HEK293 (cell line): ENCODE data around the gene KIF5B.

Experiments
- KLF10 ChIP-seq: fragments of 450-650 bp; IDR thresholded peaks from 2 replicates; pipeline ENCODE4 v1.5.1; 2018; ENCODE audit warnings: missing biosample characterization, mild to moderate bottlenecking, missing genetic modification characterization
- MEIS1 ChIP-seq: sonication (generic); formaldehyde crosslinking; IDR thresholded peaks from 2 replicates; pipeline ENCODE4 v1.8.1; 2022; ENCODE audit warnings: missing genetic modification reagents, mild to moderate bottlenecking, borderline replicate concordance
- MZF1 ChIP-seq: fragments of 450-650 bp; formaldehyde crosslinking; IDR thresholded peaks from 2 replicates; pipeline ENCODE4 v1.5.1; 2017; ENCODE audit warnings: missing biosample characterization, missing genetic modification characterization, borderline replicate concordance
- PRDM1 ChIP-seq: fragments of 450-650 bp; formaldehyde crosslinking; IDR thresholded peaks from 2 replicates; pipeline ENCODE4; 2016; ENCODE audit warnings: missing biosample characterization, missing genetic modification characterization
- SALL2 ChIP-seq: fragments of 450-650 bp; formaldehyde crosslinking; IDR thresholded peaks from 2 replicates; pipeline ENCODE4 v1.5.0; 2017; ENCODE audit warnings: missing biosample characterization, mild to moderate bottlenecking, missing genetic modification characterization, borderline replicate concordance
- SCRT2 ChIP-seq: fragments of 450-650 bp; formaldehyde crosslinking; IDR thresholded peaks from 2 replicates; pipeline ENCODE4 v1.5.1; 2016; ENCODE audit warnings: missing biosample characterization, missing genetic modification characterization
- TCF7L2 ChIP-seq: IDR thresholded peaks from 2 replicates; pipeline ENCODE4 v1.6.1; 2011; ENCODE audit warnings: low read depth, mild to moderate bottlenecking, inconsistent platforms, low read length, moderate library complexity, borderline replicate concordance
- YY2 ChIP-seq: fragments of 450-650 bp; formaldehyde crosslinking; IDR thresholded peaks from 2 replicates; pipeline ENCODE4 v1.5.1; 2016; ENCODE audit warnings: missing biosample characterization, missing genetic modification characterization
- ZBTB8A ChIP-seq: fragments of 450-650 bp; formaldehyde crosslinking; IDR thresholded peaks from 2 replicates; pipeline ENCODE4 v1.5.1; 2016; ENCODE audit warnings: missing biosample characterization, missing genetic modification characterization
- ZFHX2 ChIP-seq: fragments of 450-650 bp; formaldehyde crosslinking; conservative IDR thresholded peaks from 2 replicates; pipeline ENCODE4 v1.5.1; 2016; ENCODE audit warnings: missing biosample characterization, missing genetic modification characterization
- ZNF19 ChIP-seq: fragments of 450-650 bp; formaldehyde crosslinking; IDR thresholded peaks from 2 replicates; pipeline ENCODE4; 2016; ENCODE audit warnings: missing biosample characterization, missing genetic modification characterization, low read depth
- ZNF335 ChIP-seq: fragments of 450-650 bp; formaldehyde crosslinking; conservative IDR thresholded peaks from 2 replicates; pipeline ENCODE4 v1.5.1; 2016; ENCODE audit warnings: missing biosample characterization, missing genetic modification characterization
- ZNF341 ChIP-seq: fragments of 450-650 bp; formaldehyde crosslinking; IDR thresholded peaks from 2 replicates; pipeline ENCODE4; 2016; ENCODE audit warnings: low read depth, missing biosample characterization, missing genetic modification characterization
- ZNF404 ChIP-seq: fragments of 450-650 bp; formaldehyde crosslinking; IDR thresholded peaks from 2 replicates; pipeline ENCODE4 v1.5.1; 2017; ENCODE audit warnings: missing biosample characterization, missing genetic modification characterization
- ZNF426 ChIP-seq: fragments of 450-650 bp; formaldehyde crosslinking; IDR thresholded peaks from 2 replicates; pipeline ENCODE4 v1.5.1; 2017; ENCODE audit warnings: missing biosample characterization, missing genetic modification characterization, mild to moderate bottlenecking, inconsistent platforms, moderate library complexity
- ZNF549 ChIP-seq: fragments of 450-650 bp; IDR thresholded peaks from 2 replicates; pipeline ENCODE4 v1.5.1; 2018; ENCODE audit warnings: missing biosample characterization, missing genetic modification characterization, mild to moderate bottlenecking, inconsistent platforms, moderate library complexity
- ZNF670 ChIP-seq: fragments of 450-650 bp; formaldehyde crosslinking; IDR thresholded peaks from 2 replicates; pipeline ENCODE4 v1.5.1; 2016; ENCODE audit warnings: missing biosample characterization, missing genetic modification characterization, low read depth
- ZNF677 ChIP-seq: fragments of 450-650 bp; IDR thresholded peaks from 2 replicates; pipeline ENCODE4 v1.5.0; 2018; ENCODE audit warnings: missing biosample characterization, mild to moderate bottlenecking, missing genetic modification characterization, moderate library complexity
- ZNF785 ChIP-seq: fragments of 450-650 bp; formaldehyde crosslinking; IDR thresholded peaks from 2 replicates; pipeline ENCODE4 v1.5.1; 2016; ENCODE audit warnings: missing biosample characterization, missing genetic modification characterization
- ZNF792 ChIP-seq: fragments of 450-650 bp; formaldehyde crosslinking; IDR thresholded peaks from 2 replicates; pipeline ENCODE4 v1.5.1; 2016; ENCODE audit warnings: missing biosample characterization, missing genetic modification characterization
- ZNF843 ChIP-seq: fragments of 450-650 bp; formaldehyde crosslinking; IDR thresholded peaks from 2 replicates; pipeline ENCODE4 v1.5.1; 2016; ENCODE audit warnings: missing biosample characterization, missing genetic modification characterization
- TF ChIP-seq, protein P1 (sequence below): fragments of 450-650 bp; formaldehyde crosslinking; IDR thresholded peaks from 2 replicates; pipeline ENCODE4 v1.5.1; 2017; ENCODE audit warnings: missing biosample characterization, mild to moderate bottlenecking, missing genetic modification characterization, moderate library complexity
- TF ChIP-seq, protein P2 (sequence below): fragments of 450-650 bp; formaldehyde crosslinking; IDR thresholded peaks from 2 replicates; pipeline ENCODE4 v1.5.1; 2016; ENCODE audit warnings: missing biosample characterization, missing genetic modification characterization, borderline replicate concordance
- TF ChIP-seq, protein P3 (sequence below): fragments of 450-650 bp; formaldehyde crosslinking; optimal IDR thresholded peaks from 2 replicates; pipeline ENCODE3; 2016; ENCODE audit warnings: missing biosample characterization, mild to moderate bottlenecking, missing genetic modification characterization
- TF ChIP-seq, protein P4 (sequence below): fragments of 450-650 bp; formaldehyde crosslinking; IDR thresholded peaks from 2 replicates; pipeline ENCODE4 v1.5.1; 2016; ENCODE audit warnings: missing biosample characterization, missing genetic modification characterization
- TF ChIP-seq, protein P5 (sequence below): fragments of 450-650 bp; formaldehyde crosslinking; IDR thresholded peaks from 2 replicates; pipeline ENCODE4 v1.5.1; 2016; ENCODE audit warnings: missing biosample characterization, missing genetic modification characterization, borderline replicate concordance
- TF ChIP-seq, protein P6 (sequence below): fragments of 450-650 bp; formaldehyde crosslinking; IDR thresholded peaks from 2 replicates; pipeline ENCODE4 v1.5.1; 2017; ENCODE audit warnings: missing biosample characterization, missing genetic modification characterization

KIF5B gene

DNA sequence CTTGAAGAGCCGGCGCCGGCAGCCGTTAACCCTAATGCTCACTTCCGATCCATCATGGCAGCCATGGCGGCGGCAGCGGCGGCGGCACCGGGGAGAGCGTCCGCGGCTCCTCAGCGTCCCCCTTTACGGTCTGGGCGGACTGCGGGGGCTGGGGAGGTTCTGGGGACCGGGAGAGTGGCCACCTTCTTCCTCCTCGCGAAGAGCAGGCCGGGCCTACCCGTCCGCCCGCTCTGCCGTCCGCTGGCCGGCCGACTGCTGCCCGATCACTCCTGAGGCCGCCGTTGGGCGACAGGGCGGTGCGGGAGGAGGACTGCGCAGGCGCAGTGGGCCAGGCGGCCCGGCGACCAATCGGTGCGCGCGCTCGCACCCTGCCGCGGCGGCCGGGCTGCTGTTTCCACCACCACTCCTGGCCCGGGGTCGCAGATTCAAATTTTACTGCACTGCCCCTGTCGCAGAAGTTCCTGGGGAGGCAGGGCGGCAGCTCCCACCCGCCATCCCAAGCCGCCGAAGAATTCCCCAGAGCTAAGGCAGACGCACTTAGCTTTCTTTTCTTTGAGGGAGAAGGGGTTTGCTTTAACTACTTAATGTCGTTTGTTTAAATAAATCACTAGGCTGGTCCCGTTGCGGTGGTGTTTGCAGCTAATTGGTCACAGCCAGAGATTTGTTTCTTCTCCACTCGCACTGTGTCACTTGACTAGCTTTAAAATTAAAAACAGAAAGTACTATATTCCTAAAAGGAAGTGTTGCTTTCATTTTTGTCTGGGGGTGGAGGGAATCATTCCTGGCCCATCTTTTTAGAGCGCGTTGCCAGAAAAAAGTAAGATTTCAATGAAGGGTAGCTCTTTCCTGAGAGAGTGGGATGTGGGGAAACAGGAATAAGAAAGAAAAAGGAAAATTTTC, at the start of gene KIF5B (continued):
- TF ChIP-seq, protein P1, sequence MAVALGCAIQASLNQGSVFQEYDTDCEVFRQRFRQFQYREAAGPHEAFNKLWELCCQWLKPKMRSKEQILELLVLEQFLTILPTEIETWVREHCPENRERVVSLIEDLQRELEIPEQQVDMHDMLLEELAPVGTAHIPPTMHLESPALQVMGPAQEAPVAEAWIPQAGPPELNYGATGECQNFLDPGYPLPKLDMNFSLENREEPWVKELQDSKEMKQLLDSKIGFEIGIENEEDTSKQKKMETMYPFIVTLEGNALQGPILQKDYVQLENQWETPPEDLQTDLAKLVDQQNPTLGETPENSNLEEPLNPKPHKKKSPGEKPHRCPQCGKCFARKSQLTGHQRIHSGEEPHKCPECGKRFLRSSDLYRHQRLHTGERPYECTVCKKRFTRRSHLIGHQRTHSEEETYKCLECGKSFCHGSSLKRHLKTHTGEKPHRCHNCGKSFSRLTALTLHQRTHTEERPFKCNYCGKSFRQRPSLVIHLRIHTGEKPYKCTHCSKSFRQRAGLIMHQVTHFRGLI (tag by site-specific recombination): peak; percentile 75
- TF ChIP-seq MZF1 (no peak), ZBTB8A (tag by site-specific recombination) (peak; percentile 56; the same call in 1 of the 2 replicates), YY2 (tag by site-specific recombination) (peak; percentile 92), ZNF677 (tag by site-specific recombination) (no peak), PRDM1 (tag by site-specific recombination) (peak; percentile 87), SALL2 (tag by site-specific recombination) (no peak), ZNF341 (tag by site-specific recombination) (peak; percentile 88), ZNF670 (tag by site-specific recombination) (no peak), ZNF404 (tag by site-specific recombination) (no peak), ZNF785 (no peak), ZNF792 (tag by site-specific recombination) (no peak), ZNF19 (tag by site-specific recombination) (no peak), ZNF335 (peak; percentile 59; the same call in 1 of the 2 replicates), ZNF843 (tag by site-specific recombination) (no peak), ZNF426 (tag by site-specific recombination) (no peak), KLF10 (tag by site-specific recombination) (no peak), ZNF549 (tag by site-specific recombination) (peak; percentile 94), SCRT2 (tag by site-specific recombination) (no peak), MEIS1 (no peak), ZFHX2 (tag by site-specific recombination) (no peak), TCF7L2 (no peak)
- TF ChIP-seq, protein P2, sequence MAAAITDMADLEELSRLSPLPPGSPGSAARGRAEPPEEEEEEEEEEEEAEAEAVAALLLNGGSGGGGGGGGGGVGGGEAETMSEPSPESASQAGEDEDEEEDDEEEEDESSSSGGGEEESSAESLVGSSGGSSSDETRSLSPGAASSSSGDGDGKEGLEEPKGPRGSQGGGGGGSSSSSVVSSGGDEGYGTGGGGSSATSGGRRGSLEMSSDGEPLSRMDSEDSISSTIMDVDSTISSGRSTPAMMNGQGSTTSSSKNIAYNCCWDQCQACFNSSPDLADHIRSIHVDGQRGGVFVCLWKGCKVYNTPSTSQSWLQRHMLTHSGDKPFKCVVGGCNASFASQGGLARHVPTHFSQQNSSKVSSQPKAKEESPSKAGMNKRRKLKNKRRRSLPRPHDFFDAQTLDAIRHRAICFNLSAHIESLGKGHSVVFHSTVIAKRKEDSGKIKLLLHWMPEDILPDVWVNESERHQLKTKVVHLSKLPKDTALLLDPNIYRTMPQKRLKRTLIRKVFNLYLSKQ (tag by site-specific recombination): no peak
- TF ChIP-seq, protein P3, sequence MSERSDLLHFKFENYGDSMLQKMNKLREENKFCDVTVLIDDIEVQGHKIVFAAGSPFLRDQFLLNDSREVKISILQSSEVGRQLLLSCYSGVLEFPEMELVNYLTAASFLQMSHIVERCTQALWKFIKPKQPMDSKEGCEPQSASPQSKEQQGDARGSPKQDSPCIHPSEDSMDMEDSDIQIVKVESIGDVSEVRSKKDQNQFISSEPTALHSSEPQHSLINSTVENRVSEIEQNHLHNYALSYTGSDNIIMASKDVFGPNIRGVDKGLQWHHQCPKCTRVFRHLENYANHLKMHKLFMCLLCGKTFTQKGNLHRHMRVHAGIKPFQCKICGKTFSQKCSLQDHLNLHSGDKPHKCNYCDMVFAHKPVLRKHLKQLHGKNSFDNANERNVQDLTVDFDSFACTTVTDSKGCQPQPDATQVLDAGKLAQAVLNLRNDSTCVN (tag by site-specific recombination): peak; percentile 69
- TF ChIP-seq, protein P4, sequence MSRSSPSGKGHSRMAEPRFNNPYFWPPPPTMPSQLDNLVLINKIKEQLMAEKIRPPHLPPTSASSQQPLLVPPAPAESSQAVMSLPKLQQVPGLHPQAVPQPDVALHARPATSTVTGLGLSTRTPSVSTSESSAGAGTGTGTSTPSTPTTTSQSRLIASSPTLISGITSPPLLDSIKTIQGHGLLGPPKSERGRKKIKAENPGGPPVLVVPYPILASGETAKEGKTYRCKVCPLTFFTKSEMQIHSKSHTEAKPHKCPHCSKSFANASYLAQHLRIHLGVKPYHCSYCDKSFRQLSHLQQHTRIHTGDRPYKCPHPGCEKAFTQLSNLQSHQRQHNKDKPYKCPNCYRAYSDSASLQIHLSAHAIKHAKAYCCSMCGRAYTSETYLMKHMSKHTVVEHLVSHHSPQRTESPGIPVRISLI (tag by site-specific recombination): no peak
- TF ChIP-seq, protein P5, sequence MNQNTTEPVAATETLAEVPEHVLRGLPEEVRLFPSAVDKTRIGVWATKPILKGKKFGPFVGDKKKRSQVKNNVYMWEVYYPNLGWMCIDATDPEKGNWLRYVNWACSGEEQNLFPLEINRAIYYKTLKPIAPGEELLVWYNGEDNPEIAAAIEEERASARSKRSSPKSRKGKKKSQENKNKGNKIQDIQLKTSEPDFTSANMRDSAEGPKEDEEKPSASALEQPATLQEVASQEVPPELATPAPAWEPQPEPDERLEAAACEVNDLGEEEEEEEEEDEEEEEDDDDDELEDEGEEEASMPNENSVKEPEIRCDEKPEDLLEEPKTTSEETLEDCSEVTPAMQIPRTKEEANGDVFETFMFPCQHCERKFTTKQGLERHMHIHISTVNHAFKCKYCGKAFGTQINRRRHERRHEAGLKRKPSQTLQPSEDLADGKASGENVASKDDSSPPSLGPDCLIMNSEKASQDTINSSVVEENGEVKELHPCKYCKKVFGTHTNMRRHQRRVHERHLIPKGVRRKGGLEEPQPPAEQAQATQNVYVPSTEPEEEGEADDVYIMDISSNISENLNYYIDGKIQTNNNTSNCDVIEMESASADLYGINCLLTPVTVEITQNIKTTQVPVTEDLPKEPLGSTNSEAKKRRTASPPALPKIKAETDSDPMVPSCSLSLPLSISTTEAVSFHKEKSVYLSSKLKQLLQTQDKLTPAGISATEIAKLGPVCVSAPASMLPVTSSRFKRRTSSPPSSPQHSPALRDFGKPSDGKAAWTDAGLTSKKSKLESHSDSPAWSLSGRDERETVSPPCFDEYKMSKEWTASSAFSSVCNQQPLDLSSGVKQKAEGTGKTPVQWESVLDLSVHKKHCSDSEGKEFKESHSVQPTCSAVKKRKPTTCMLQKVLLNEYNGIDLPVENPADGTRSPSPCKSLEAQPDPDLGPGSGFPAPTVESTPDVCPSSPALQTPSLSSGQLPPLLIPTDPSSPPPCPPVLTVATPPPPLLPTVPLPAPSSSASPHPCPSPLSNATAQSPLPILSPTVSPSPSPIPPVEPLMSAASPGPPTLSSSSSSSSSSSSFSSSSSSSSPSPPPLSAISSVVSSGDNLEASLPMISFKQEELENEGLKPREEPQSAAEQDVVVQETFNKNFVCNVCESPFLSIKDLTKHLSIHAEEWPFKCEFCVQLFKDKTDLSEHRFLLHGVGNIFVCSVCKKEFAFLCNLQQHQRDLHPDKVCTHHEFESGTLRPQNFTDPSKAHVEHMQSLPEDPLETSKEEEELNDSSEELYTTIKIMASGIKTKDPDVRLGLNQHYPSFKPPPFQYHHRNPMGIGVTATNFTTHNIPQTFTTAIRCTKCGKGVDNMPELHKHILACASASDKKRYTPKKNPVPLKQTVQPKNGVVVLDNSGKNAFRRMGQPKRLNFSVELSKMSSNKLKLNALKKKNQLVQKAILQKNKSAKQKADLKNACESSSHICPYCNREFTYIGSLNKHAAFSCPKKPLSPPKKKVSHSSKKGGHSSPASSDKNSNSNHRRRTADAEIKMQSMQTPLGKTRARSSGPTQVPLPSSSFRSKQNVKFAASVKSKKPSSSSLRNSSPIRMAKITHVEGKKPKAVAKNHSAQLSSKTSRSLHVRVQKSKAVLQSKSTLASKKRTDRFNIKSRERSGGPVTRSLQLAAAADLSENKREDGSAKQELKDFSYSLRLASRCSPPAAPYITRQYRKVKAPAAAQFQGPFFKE (tag by site-specific recombination): no peak
- TF ChIP-seq, protein P6, sequence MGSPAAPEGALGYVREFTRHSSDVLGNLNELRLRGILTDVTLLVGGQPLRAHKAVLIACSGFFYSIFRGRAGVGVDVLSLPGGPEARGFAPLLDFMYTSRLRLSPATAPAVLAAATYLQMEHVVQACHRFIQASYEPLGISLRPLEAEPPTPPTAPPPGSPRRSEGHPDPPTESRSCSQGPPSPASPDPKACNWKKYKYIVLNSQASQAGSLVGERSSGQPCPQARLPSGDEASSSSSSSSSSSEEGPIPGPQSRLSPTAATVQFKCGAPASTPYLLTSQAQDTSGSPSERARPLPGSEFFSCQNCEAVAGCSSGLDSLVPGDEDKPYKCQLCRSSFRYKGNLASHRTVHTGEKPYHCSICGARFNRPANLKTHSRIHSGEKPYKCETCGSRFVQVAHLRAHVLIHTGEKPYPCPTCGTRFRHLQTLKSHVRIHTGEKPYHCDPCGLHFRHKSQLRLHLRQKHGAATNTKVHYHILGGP (tag by site-specific recombination): no peak
